ENCODE data around the gene IRF4.

GRCh38 chr6:360349-360748 is 31.2 kb upstream of the IRF4 start:
- TF ChIP-seq BHLHE40 (IDR thresholded peaks at IDR 0.05; ENCODE audit: borderline replicate concordance), result no peak
- no peak for TF ChIP-seq SP1 (IDR thresholded peaks at IDR 0.05)
- no peak for TF ChIP-seq FOXM1 (IDR thresholded peaks at IDR 0.05; ENCODE audit: borderline replicate concordance)
- no peak for TF ChIP-seq TARDBP (IDR thresholded peaks at IDR 0.05)
- TF ChIP-seq NFRKB (IDR thresholded peaks at IDR 0.05), result no peak
- TF ChIP-seq ELF4 (IDR thresholded peaks at IDR 0.05), result no peak
- TF ChIP-seq L3MBTL2 (conservative IDR thresholded peaks at IDR 0.05), result no peak
- no peak for TF ChIP-seq ZNF384 (IDR thresholded peaks at IDR 0.05)
- no peak for TF ChIP-seq CTBP1 (IDR thresholded peaks at IDR 0.05; ENCODE audit: borderline replicate concordance)
- no peak for TF ChIP-seq FOXK2 (IDR thresholded peaks at IDR 0.05)
- TF ChIP-seq FOXA1 (IDR thresholded peaks at IDR 0.05), result no peak

Measured in HEK293T (cell line).